ENCODE results near the gene STAU1.
A peak's percentile ranks its signal among the peaks of the same experiment; 100 is the strongest.
"Not testable (repeated sequence)": the region's sequence is repeated elsewhere in the genome, so short reads cannot be mapped to it uniquely, and the experiment has no call there.

STAU1 gene

DNA sequence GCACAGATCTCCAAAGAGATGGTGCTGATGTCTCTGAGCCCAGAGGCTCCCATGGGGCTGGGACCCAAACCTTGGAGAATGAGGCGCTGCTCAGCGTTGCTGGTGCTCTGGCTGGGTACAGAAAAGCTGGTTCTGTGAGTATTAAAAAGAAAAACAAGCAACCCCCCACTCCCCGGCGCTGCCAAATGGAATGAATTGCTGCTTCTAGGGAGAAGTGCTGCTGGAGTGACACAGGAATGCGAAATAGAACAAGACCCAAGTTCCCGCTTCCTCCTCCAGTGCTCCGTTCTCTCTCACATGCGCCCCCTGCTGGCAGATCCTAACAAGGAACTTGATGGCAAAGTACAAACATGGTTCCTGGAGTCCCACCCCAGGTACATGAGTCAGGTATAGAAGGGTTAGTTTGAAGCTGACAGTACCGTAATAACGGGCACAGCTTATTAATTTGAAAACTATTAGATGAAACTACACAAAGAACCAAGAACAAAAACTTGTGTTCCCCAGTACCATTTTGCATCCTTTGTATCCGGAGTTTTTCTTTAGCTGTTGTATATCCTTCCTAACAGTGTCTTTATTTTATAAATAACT lies 29.0 kb upstream of the STAU1 start:
- peaks cover 31% of the 10 kb centered on the region for H3K36me3 Mint-ChIP-seq
- H3K9me3 Mint-ChIP-seq: no peaks in the 10 kb centered on the region
- H3K4me3 Mint-ChIP-seq: peak overlapping the region; percentile 36
- H3K4me1 Mint-ChIP-seq: peaks cover 23% of the 10 kb centered on the region
- H3K27ac Mint-ChIP-seq: no peak overlapping the region
- ATAC-seq (peak; percentile 76), DNase-seq (ENCODE audit: low spot score in 2 of 2) (peak; percentile 96 to 97)

DNA sequence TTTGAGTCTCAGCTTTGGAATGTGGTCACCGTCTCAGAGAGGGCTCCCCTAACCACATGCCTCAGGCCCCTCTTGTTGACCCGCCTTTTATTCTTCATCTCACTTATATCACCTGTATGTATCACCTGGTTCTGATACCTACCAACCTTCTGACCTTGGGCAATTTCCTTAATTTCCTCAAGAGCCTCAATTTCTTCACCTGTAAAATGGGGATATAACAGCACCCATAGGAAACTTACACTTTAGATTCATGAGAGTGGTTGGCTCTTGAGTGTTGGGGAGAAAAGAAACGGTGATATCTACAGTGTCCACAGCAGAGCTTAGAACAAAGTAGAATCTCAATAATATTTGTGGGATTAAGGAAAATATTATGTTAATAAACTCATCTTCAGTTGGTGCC lies 27.1 kb upstream of the STAU1 start:
- peaks cover 2% of the 10 kb centered on the region for H3K9me3 Mint-ChIP-seq
- peaks cover 10% of the 10 kb centered on the region for H3K4me1 Mint-ChIP-seq
- no peak overlapping the region for H3K4me3 Mint-ChIP-seq

DNA sequence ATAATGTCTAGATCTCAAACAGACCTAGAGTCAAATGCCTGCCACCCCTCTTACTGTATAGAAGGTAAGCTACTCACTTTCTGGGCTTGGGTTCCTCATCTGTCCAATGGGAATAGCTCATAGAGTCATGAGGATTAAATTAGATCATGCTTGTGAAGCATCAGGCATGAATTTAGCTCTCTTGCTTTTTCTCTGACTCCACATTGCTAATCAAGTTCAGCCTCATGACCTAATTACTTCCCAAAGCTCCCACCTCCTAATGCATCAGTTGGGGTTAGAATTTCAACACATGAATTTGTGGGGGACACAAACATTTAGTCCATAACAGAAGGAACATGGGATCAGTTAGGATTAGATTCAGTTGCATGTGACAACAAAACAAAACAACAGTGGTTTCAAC lies 26.4 kb upstream of the STAU1 start:
- peaks cover 6% of the 10 kb centered on the region for H3K4me1 Mint-ChIP-seq
- no peak overlapping the region for H3K4me3 Mint-ChIP-seq
- ATAC-seq (no peak), DNase-seq (ENCODE audit: low spot score in 2 of 2) (no peak)
- peaks cover 2% of the 10 kb centered on the region for H3K9me3 Mint-ChIP-seq
- no peak overlapping the region for H3K27ac Mint-ChIP-seq
- peaks cover 8% of the 10 kb centered on the region for H3K36me3 Mint-ChIP-seq

More for the DNA sequence above, 27.1 kb upstream of the STAU1 start:
- Mint-ChIP-seq H3K36me3 (peaks cover 14% of the 10 kb centered on the region), H3K27ac (no peak overlapping the region)
- ATAC-seq (no peak), DNase-seq (ENCODE audit: low spot score in 2 of 2) (no peak)

DNA sequence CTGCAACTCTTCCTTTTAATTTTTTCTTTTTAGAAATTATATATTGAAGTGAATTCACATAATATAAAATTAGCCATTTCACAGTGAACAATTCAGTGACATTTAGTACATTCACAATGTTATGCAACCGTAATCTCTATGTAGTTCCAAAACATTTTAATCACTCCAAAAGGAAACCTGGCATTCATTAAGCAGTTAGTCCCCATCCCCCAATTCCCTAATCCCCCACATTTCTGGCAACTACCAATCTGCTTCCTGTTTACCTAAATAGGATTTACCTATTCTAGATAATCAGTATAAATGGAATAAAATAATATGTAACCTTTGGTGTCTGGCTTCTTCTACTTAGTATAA lies 22.6 kb upstream of the STAU1 start:
- ATAC-seq (no peak), DNase-seq (ENCODE audit: low spot score in 2 of 2) (no peak)
- no peaks in the 10 kb centered on the region for H3K4me1 Mint-ChIP-seq
- no peaks in the 10 kb centered on the region for H3K36me3 Mint-ChIP-seq
- peaks cover 2% of the 10 kb centered on the region for H3K9me3 Mint-ChIP-seq
- H3K27ac Mint-ChIP-seq: no peak overlapping the region
- H3K4me3 Mint-ChIP-seq: no peak overlapping the region

DNA sequence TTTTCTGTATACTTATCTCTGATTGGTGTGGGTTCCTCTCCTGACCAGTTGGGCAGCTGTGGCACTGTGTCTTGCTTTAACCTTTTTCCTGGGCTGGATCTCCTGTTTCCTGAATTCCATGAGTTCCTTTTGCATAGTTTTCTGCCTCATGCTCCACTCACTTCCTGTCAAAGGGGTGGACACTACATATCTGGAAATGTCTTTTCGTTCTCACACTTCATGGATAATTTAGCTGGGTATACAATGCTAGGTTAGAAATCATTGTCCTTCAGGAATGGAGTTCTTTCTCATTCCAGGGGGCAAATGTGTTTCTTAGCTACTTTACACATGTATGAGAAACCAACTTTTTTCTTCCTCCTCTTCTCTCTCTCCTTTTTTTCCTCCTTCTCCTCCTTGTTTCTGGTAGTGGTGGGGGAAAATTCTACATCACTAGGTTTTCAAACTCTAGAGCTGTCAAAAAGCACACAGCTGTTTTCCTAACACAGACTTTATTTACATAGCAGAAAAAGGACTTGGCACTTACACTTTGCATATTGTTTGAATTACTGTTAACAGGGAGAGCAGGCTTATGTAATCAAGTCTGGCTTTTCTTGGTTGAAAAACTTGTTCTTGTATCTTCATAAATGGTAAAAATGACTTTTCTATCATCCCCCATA lies 22.1 kb upstream of the STAU1 start:
- no peak overlapping the region for H3K4me3 Mint-ChIP-seq
- no peaks in the 10 kb centered on the region for H3K36me3 Mint-ChIP-seq
- H3K27ac Mint-ChIP-seq: no peak overlapping the region
- no peaks in the 10 kb centered on the region for H3K4me1 Mint-ChIP-seq
- DNase-seq (ENCODE audit: low spot score in 2 of 2): no peak
- ATAC-seq: no peak
- H3K9me3 Mint-ChIP-seq: peaks cover 2% of the 10 kb centered on the region

DNA sequence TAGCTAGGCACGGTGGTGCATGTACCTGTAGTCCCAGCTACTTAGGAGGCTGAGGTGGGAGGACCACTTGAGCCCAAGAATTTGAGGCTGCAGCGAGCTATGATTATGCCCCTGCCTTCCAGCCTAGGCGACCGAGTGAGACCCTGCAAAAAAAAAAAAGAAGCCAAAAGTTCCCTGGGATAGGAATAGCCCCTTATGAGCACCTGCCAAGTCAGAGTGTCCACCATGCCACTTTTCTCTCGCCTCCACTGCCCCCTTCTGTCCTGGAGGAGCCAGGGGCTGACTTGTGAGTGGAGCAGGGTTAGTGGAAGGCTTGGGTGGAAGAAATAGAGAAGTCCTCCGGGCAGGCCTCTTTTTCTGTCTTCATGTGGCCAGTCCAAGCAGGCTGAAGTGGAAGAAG lies 18.9 kb upstream of the STAU1 start:
- Mint-ChIP-seq H3K27ac (no peak overlapping the region), H3K4me1 (no peaks in the 10 kb centered on the region), H3K9me3 (peaks cover 2% of the 10 kb centered on the region), H3K4me3 (no peak overlapping the region), H3K36me3 (no peaks in the 10 kb centered on the region)
- DNase-seq (ENCODE audit: low spot score in 2 of 2) (no peak), ATAC-seq (peak; percentile 45)

DNA sequence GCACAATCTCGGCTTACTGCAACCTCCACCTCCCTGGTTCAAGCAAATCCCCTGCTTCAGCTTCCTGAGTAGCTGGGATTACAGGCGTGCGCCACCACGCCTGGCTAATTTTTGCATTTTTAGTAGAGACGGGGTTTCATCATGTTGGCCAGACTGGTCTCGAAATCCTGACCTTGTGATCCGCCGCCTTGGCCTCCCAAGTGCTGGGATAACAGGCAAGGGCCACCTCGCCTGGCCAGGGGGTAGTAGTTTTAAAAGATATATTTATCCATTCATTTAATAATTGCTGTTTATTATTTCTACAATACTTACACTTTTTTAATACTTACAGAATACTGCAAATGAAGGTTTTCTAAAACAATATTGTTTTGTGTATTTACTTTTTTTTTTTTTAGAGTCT lies 15.6 kb upstream of the STAU1 start:
- no peak overlapping the region for H3K27ac Mint-ChIP-seq
- no peak for DNase-seq (ENCODE audit: low spot score in 2 of 2)
- no peaks in the 10 kb centered on the region for H3K9me3 Mint-ChIP-seq
- ATAC-seq: no peak
- no peaks in the 10 kb centered on the region for H3K36me3 Mint-ChIP-seq
- H3K4me1 Mint-ChIP-seq: no peaks in the 10 kb centered on the region
- H3K4me3 Mint-ChIP-seq: no peak overlapping the region

DNA sequence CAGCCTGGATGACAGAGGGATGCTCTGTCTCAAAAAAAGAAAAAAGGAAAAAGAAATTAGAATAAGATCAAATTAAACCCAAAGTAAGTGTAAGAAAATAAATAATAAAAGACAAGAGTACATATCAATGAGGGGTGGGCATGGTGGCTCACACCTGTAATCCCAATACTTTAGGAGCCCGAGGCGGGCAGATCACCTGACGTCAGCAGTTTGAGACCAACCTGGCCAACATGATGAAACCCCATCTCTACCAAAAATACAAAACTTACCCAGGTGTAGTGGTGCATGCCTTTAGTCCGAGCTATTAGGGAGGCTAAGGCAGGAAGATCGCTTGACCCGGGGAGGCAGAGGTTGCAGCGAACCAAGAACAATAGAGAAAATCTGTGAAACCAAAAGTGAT lies 14.9 kb upstream of the STAU1 start:
- Mint-ChIP-seq H3K9me3 (no peaks in the 10 kb centered on the region), H3K27ac (no peak overlapping the region)

DNA sequence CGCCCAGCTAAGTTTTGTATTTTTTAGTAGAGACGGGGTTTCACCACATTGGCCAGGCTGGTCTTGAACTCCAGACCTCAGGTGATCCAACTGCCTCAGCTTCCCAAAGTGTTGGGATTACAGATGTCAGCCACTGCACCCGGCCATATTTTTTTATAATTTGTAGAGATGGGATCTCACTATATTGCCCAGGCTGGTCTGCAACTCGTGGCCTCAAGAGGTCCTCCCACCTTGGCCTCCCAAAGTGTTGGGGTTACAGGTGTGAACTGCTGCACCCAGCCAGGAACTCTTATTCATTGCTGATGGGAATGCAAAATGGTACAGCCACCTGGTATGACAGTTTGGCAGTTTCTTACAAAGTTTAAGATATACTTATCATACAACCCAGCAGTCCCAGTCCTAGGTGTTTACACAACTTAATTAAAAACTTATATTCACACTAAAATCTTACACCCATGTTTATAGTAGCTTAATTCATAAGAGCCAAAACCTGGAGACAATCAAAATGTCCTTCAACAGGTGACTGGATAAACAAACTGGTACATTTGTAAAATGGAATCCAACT lies 11.7 kb upstream of the STAU1 start:
- no peak overlapping the region for H3K27ac Mint-ChIP-seq
- no peaks in the 10 kb centered on the region for H3K9me3 Mint-ChIP-seq
- no peaks in the 10 kb centered on the region for H3K4me1 Mint-ChIP-seq
- ATAC-seq: no peak
- DNase-seq (ENCODE audit: low spot score in 2 of 2): no peak
- H3K36me3 Mint-ChIP-seq: no peaks in the 10 kb centered on the region
- H3K4me3 Mint-ChIP-seq: no peak overlapping the region

More for the DNA sequence above, 14.9 kb upstream of the STAU1 start:
- Mint-ChIP-seq H3K4me1 (no peaks in the 10 kb centered on the region), H3K4me3 (no peak overlapping the region), H3K36me3 (no peaks in the 10 kb centered on the region)
- DNase-seq (ENCODE audit: low spot score in 2 of 2) (no peak), ATAC-seq (no peak)

DNA sequence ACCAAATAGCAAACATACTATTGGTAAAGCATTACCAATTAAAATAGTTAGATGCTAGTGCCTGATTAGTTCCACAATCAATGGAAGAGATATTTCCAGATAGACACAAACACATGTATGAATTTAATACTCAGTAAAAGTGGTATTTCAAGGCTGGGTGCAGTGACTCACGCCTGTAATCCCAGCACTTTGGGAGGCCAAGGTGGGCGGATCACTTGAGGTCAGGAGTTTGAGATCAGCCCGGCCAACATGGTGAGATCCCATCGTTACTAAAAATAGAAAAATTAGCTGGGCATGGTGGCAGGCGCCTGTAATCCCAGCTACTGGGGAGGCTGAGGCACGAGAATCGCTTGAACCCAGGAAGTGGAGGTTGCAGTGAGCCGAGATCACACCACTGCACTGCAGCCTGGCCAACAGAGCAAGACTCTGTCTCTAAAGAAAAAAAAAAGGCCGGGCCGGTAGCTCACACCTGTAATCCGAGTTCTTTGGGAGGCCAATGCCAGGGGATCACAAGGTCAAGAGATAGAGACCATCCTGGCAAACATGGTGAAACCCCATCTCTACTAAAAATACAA lies 4.9 kb upstream of the STAU1 start:
- H3K9me3 Mint-ChIP-seq; H3K36me3 Mint-ChIP-seq; H3K4me3 Mint-ChIP-seq; DNase-seq (ENCODE audit: low spot score in 2 of 2); H3K27ac Mint-ChIP-seq; ATAC-seq: not testable (repeated sequence)
- peaks cover 11% of the 10 kb centered on the region for H3K4me1 Mint-ChIP-seq

DNA sequence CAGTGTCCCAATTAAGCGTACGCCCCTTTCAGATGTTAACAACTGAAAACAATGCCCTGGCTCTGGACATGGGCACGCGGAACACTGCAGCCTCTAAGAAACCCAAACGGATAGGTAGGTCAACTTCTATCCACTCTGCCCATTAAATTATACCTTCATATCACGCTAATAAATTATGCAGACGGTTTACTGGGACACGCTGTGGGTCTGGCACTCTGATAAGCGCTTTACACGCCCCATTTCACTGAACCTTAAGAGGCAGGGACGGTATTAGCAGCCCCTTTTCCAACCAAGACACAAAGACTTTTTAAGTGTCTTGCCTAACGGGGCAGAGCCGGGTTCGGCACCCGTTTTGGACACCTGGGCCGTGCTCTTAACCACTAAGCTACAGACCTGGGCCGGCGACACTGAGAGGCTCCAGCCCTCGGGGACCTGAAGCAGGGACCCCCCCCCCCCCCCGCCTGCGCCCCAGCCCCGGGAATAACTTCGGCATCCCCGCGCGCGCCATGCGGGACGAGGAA lies 744 bp downstream of the STAU1 start:
- Mint-ChIP-seq H3K36me3 (peaks cover 45% of the 10 kb centered on the region), H3K9me3 (no peaks in the 10 kb centered on the region), H3K4me1 (peaks cover 43% of the 10 kb centered on the region), H3K4me3 (peak overlapping the region; percentile 84), H3K27ac (peak overlapping the region; percentile 72)
- ATAC-seq (peak; percentile 1), DNase-seq (ENCODE audit: low spot score in 2 of 2) (peak; percentile 14 to 70)

DNA sequence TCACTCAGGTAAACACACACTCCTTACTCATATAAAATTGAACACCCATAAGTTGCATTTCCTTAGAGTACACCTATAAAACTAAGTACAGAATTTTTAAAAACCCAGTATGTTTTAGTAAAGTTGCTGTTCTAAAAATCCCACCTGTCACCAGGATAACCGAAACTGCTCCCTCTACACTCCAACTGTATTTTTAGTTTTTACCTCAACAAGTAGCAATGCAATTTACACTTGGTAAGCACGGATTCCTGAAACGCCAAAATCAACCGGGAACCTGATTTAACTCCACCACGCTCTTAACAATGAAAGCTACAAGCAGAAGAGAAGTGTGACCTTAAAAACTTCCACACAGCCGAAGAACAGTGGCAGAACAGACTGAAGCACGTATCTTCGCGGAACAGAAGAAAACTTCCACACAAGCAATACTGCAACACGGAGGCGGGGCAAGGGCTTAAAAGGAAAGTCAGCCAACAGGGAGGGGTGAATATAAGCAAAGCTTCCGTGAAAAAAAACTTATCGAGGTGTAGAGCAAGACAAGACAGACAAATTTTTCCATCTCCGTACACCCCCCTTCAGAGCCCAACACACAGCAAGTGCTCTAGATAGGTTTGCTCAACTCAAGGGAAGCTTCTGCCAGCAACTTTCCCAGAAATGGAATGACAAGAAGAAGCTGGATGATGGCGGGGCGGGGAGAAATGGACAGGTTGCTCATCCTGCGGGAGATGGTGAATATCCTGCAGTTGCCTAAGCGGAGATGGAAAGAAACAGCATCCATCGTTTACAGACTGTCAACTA lies 1.4 kb downstream of the STAU1 start:
- ATAC-seq (peak; percentile 52), DNase-seq (ENCODE audit: low spot score in 2 of 2) (peak; percentile 24 to 73)
- H3K27ac Mint-ChIP-seq: peak overlapping the region; percentile 72
- H3K36me3 Mint-ChIP-seq: peaks cover 45% of the 10 kb centered on the region
- no peaks in the 10 kb centered on the region for H3K9me3 Mint-ChIP-seq
- peak overlapping the region; percentile 84 for H3K4me3 Mint-ChIP-seq
- peaks cover 43% of the 10 kb centered on the region for H3K4me1 Mint-ChIP-seq

DNA sequence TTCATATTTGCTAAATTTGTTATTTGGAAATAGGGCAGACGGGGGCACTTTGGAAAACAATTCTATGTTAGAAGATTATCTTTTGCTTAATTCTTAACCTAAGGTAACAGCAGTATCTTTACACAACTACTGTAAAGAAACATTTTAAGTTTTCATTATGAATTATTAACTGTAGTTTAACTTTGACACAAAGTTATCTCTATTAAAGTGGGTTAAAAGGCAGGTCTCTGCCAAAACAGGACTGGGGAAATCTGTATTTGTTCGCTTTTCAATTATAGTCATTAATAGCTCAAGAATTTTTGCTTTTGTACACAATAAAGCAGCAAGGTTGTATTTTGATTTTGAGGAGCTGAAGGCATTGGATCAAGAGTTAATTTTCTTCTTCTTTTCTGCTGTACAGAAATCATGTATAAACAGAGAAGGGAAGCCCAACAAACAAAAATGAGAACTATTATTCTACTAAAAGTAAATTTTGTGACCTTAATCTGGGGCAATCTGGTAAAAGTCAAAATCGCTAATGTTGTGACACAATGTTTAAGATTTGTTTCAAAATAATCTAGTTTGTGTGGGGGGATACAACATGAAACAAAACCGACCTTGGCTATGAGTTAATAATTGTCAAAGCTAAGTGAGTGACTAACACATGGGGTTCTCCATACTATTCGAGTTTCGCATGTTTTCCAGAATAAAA lies 2.9 kb downstream of the STAU1 start:
- peak overlapping the region; percentile 84 for H3K4me3 Mint-ChIP-seq
- ATAC-seq: no peak
- H3K27ac Mint-ChIP-seq: peak overlapping the region; percentile 72
- peaks cover 55% of the 10 kb centered on the region for H3K4me1 Mint-ChIP-seq
- H3K36me3 Mint-ChIP-seq: peaks cover 45% of the 10 kb centered on the region
- DNase-seq (ENCODE audit: low spot score in 2 of 2): no peak
- no peaks in the 10 kb centered on the region for H3K9me3 Mint-ChIP-seq

DNA sequence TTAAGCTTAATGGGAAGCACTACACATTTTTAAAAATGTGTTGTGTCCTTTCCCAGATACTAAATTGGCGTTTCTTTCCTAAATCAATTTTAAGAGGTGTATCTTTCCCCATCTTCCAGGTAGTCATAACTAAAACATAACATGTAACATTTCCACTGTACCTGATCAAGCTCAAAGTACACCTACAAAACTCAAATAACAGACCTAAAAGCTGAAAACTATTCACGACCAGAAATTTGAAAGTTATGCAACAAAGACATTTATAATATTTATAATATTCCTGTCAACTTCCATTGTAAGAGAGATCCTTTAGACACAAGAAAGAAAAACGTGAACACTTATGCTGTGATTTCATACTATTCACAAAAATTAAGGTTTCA lies 3.5 kb downstream of the STAU1 start:
- Mint-ChIP-seq H3K9me3 (no peaks in the 10 kb centered on the region), H3K36me3 (peaks cover 43% of the 10 kb centered on the region), H3K4me1 (peaks cover 58% of the 10 kb centered on the region), H3K4me3 (peak overlapping the region; percentile 84), H3K27ac (peak overlapping the region; percentile 72)
- DNase-seq (ENCODE audit: low spot score in 2 of 2): no peak
- no peak for ATAC-seq

DNA sequence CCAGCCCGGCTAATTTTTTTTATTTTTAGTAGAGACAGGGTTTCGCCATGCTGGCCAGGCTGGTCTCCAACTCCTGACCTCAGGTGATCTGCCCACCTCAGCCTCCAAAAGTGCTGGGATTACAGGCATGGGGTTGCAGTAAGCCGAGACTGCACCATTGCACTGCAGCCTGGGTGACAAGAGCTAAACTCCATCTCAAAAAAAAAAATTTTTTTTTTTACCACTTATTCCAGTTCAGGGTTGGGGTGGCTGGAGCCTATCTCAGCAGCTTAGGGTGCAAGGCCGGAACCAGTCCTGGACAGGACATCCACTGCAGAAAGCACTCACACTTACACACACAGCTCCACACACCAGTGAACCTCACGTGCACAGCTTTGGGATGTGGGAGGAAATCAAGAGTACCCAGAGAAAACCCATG lies 4.0 kb downstream of the STAU1 start:
- Mint-ChIP-seq H3K4me1 (peaks cover 60% of the 10 kb centered on the region), H3K36me3 (peaks cover 43% of the 10 kb centered on the region)
- not testable (repeated sequence) for H3K4me3 Mint-ChIP-seq; ATAC-seq; H3K27ac Mint-ChIP-seq; H3K9me3 Mint-ChIP-seq; DNase-seq (ENCODE audit: low spot score in 2 of 2)

All from stimulated activated effector memory CD8-positive, alpha-beta T cell treated with anti-CD3 and anti-CD28 coated beads, Interleukin-12 subunit alpha, Interleukin-12 subunit beta, amount 100 ng/mL, for 72 hours (primary cell).